Omental fat pad (tissue), 4 donors: ENCODE measurements around the gene SYMPK. TPM values are rescaled to one million over a fixed set of nuclear protein-coding genes. Genes with fewer than 3 reads are reported as not detected.
A peak's percentile ranks its signal among the peaks of the same experiment; 100 is the strongest.

ENCODE experiments used
- ATAC-seq: fragments of 150-250 bp; one replicate; pipeline ENCODE4 v1.9.1; 2016; ENCODE audit warnings: mild to moderate bottlenecking, moderate library complexity; ENCODE audit not compliant: low FRiP score
- DNase-seq: peaks from one replicate; pipeline ENCODE4 v3.0.0-alpha.2; 2019; ENCODE audit warnings: low spot score
- CTCF ChIP-seq, 3 donors: fragments of 450-650 bp; IDR thresholded peaks; one replicate each; pipeline ENCODE4 v1.5.1; 2016 to 2017; ENCODE audit warnings: antibody characterized with exemption in 3 of 3, mild to moderate bottlenecking in 3 of 3, moderate library complexity in 2 of 3
- total RNA-seq, 4 donors: library from RNA; depleted of rRNA; stranded (reverse); fragments of >200 nt; gene quantifications; one replicate each; pipeline ENCODE4 v1.1.0, GENCODE V29; 2016

The SYMPK gene
- total RNA-seq, 4 donors from 2014 or later, result 17.3 to 35.2 (median 27.1) TPM

- DNase-seq (no peak), ATAC-seq (no peak)
- TF ChIP-seq CTCF (IDR thresholded peaks at IDR 0.05), result no peak
Observed at GRCh38 chr19:45895519-45895972, 32.6 kb upstream of the SYMPK start.

- no peak for DNase-seq
- no peak for TF ChIP-seq CTCF (IDR thresholded peaks at IDR 0.05)
- ATAC-seq, result no peak
Observed at GRCh38 chr19:45890877-45891276, 27.9 kb upstream of the SYMPK start.

- no peak for ATAC-seq
Observed at GRCh38 chr19:45889210-45889885, 26.4 kb upstream of the SYMPK start.

GRCh38 chr19:45887200-45887710 lies 24.3 kb upstream of the SYMPK start:
- no peak for TF ChIP-seq CTCF (IDR thresholded peaks at IDR 0.05)
- DNase-seq (no peak), ATAC-seq (no peak)

More at GRCh38 chr19:45889210-45889885, 26.4 kb upstream of the SYMPK start:
- DNase-seq, result no peak
- TF ChIP-seq CTCF (IDR thresholded peaks at IDR 0.05), result no peak

- no peak for TF ChIP-seq CTCF (IDR thresholded peaks at IDR 0.05)
- DNase-seq (peak; percentile 85), ATAC-seq (peak; percentile 81)
Observed at GRCh38 chr19:45886427-45887199, 23.7 kb upstream of the SYMPK start.

GRCh38 chr19:45885556-45886426 lies 22.8 kb upstream of the SYMPK start, which contains the start of gene IRF2BP1:
TSS of gene IRF2BP1 (minus strand) at chr19:45886141. CDS start at chr19:45885774, 367 bp downstream.
- peak; percentile 64 for DNase-seq
- no peak for TF ChIP-seq CTCF (IDR thresholded peaks at IDR 0.05)
- ATAC-seq, result peak; percentile 74
